NCI-H524 treated with DMSO at 0.1 percent for 48 hours (cell line): ENCODE data around the gene CST3.
"Not testable (repeated sequence)": the region's sequence is repeated elsewhere in the genome, so short reads cannot be mapped to it uniquely, and the experiment has no call there.

Experiments used
- DNase-seq: peaks from one replicate; lab custom pipeline; 2025; lab: John Stamatoyannopoulos, UW

CST3 gene

GRCh38 chr20:23641936-23642751 is 4.4 kb upstream of the CST3 start:
- no peak for DNase-seq

DNA sequence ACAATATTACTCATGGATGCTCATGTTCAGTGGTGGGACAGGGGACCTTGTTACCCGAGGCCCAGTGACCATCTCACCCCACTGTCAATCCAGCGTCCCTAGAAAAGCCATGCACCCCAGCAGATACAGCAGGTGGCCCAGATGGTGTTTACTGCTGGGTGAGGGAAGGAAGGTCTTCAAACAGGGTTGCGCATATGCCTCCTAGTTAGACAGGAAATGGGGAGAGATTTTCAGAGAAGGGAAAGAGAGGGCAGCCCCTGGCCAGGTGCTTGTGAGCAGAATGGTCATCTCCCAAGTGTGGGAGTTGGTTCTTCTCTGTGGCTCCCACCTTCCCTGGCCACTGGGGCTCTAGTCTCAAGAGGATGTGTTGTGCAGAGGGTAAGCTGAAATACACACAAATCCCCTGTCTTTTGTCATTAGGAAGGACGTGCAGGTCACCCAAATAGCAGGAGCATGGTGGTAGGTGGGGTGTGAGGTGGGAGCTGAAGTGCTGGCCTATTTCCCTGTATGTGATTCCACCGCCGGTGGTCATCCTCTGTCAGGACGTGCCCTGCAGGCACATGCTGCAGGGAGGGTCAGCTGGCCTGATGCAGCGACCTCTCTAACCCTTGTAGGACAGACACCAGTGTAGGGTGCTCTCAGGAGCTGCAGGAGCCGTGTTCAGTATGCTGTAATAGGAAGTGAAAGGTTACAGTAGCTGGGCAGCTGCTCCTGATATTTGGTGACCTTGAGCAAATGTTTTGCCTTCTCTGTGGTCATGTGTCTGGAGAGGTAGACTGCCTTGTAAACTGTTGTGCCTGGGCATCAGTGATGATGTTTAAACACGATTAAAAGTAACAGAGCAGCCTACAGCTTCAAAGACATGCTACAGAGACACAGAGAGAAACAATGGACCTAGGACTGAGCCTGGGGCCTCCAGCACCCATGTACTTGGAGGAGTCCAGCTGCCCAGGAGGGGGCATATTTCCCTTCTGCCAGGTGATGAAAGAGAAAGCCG is 3.2 kb upstream of the CST3 start:
- DNase-seq: no peak

DNA sequence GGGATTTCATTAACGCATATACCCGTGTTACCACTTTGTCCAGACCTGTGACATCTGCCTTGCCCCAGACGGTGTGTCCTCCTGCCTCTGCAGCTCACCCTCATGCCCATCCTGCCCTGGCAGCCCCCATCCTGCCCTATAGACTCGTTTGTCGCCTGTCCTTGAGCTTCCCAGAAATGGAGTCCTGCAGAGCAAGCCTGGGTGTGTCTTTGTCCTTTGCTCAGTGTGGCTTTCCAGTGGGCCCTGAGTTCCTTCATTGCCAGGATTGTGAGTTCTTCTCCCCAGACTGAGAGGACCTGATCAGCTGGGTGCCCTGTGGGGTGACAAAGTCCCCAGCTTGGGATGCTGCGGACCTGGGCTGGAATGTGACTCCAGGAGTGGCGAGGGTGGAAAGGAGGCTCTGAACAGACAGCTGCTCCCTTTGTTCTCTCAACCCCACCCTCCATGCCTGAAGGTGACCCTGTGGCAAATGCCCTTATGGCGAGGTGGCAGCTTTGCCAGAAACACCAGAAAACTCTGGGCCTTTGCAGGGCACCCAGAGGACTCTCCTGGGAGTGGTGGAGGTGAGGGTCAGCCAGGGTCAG is 2.4 kb upstream of the CST3 start:
- DNase-seq: no peak

- DNase-seq: no peak
Observed at GRCh38 chr20:23639490-23639958, 1.8 kb upstream of the CST3 start.

DNA sequence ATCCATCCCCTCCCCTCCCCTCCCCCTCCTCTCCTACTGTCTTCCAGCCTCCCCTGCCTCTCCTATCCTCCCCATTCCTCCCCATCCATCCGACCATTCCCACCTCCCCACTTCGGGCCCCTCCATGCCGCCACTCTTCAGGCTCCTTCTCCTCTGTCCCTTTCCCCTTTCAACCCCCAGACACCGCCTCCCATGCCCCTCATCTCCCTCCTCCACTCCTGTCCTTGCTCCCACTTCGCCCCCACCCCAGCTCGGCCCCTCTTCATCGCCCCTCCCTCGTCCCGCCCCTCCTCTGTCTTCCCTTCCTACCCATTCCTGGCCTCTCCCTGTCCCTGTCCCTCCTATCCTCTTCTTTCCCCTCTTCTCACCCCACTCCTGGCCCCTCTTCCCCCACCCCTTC is 554 bp upstream of the CST3 start:
- DNase-seq: no peak

DNA sequence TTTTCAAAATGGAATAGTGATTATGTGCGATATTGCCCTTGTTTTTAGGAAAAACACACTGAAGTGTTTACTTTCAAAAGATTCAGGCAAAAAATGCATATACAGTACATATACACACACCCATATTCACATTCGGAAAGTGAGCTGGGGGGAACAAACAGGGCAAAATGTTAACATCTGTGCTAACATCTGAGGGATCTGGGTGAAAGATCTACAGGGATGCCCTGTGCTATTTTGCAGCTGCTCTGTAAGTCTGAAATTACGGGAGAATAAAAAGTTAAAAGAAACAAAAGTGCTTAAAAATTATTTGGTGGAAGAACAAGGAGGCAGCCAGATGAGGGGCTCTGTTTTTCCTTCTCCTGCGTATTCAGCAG is 860 bp downstream of the CST3 start:
- DNase-seq: no peak

DNA sequence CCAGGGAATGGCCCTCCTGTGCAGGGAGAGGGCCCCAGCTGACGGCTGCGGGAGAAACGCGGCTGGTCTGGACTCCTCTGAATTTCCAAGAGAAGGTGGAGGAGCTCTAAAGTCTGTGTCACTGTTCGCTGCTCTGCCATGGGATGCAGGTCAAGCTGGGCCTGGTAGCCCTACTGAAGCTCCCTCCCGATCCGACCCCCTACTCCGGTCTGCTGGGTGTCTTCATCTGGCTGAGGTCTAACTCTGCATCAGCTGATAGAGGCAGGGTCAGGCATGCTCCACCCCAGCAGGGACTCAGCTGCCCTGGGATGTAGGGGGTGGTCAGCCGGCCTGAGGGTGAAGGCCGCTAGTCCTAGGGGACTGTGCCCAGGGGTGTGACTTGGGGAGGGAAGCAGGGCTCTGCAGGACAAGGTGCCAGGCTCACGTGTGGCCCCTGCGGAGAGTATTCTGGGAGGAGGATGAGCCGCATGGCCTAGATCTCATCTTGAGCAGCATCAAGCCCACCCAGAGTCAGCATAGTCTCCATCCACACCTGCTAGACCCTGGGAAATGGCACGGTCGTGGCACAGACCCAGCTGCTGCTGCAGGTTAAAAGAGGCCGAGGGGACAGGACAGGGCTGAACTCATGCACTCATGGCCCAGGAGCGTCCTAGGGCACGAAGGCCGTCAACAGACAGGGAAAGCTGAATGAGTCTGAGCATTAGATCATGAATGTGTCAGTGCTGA is 1.4 kb downstream of the CST3 start:
- DNase-seq: no peak

GRCh38 chr20:23635768-23636090 is 2.0 kb downstream of the CST3 start:
- DNase-seq: not testable (repeated sequence)

DNA sequence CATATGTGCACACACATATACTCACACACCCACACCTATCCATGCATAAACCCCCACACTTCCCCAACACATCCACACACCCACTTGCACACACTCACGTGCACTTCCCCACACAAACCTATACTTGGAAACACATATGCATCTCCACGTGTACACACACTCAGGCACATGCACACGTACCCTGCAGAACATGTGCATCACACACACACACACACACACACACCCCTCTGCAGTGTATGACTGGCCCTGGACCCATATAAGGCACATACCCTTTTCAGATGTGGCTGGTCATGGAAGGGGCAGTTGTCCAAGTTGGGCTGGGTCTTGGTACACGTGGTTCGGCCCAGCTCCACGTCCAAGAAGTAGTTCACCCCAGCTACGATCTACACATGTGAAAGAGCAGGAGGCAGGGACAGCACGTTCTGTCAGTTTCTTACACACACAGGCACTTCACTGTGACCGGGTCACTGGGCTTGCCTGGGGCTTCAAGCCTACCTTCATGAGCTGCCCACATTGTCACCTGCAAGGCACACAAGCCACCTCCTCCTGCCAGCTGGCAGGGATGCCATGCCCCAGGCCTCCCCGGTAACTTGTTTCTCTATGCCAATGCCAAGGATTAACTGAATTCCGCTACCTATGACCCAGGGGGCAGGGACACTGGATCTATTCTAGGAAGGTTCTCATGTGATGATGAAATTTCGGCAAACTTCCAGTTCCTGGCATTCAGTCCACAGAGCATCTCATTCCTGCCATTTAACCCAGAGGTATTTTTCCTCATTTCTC is 2.6 kb downstream of the CST3 start:
- DNase-seq: no peak

- no peak for DNase-seq
Observed at GRCh38 chr20:23634044-23634801, 3.5 kb downstream of the CST3 start.

DNA sequence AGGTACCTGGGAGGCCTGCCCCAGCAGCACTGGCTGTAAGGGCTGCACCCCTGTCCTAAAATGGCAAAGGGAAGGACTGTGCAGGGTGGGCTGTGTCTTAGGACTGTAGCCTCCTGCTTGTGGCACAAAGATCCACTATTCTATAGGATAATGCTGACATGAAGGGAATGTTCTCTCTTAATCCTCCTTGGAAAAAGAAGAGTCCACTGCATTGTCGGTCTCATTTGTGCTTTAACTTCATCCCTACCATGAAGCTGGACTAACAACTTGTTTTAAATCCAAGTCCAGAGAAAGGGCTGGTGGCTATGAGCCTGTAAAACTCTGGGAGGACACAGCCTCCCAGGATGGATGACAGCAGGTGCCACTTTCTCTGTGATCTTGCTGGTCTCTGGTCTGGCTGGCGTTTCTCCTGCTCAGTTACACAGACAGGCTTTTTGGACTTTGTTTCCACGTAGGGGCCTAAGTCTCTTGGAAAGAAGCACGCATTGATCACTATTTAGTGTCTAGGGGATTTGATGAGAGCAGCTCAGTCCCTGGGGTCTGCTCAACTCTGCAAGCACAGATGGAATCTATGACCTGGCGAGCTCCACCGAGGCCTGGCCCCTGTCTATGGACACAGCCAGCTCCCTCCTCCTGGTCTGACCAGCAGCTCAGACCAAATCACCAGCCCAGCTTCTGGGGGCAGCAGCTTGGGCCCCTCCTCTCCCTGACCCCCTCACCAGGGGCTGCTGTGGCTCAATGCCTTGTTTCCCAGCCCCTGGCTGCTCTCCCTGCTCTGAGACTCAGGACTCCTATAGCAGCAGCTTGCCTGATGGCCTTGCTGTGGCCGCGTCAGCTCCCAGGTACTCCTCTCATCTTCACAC is 4.8 kb downstream of the CST3 start:
- no peak for DNase-seq

DNA sequence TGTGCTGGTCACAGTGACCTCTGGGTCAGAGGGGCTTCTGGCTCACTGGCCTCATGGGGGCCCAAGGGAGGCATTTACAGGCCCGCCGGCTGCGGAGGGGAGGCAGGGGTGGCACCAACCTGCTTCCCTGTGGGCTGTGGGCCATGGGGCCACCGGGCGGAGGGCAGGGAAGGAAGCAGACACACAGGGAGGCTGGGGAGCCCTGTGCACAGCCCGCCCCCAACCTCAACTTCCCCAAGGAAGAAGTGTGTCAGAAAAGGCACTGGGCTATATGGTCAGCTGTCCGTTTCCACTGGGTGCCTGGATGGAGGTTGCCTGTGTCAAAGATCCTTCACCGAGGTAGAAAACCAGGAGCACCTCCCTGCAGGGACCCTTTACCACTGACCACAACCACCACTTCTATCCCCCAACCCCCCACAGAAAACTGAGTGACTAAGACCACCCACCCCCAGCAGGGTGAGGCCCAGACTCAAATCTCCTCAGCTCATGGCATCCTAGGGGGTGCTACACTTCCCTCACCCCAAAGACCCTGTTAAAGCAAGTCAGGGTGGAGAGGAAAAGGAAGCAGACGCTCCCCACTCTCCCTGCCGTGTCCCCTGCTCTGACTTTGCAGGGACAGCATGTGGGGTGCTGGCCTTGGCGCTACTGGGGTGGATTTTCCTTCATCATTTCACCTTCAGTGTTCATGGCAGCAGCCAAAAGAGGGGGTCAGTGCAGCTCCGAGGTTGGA is 5.6 kb downstream of the CST3 start:
- no peak for DNase-seq

GRCh38 chr20:23631226-23631822 is 6.4 kb downstream of the CST3 start:
- DNase-seq: no peak

DNA sequence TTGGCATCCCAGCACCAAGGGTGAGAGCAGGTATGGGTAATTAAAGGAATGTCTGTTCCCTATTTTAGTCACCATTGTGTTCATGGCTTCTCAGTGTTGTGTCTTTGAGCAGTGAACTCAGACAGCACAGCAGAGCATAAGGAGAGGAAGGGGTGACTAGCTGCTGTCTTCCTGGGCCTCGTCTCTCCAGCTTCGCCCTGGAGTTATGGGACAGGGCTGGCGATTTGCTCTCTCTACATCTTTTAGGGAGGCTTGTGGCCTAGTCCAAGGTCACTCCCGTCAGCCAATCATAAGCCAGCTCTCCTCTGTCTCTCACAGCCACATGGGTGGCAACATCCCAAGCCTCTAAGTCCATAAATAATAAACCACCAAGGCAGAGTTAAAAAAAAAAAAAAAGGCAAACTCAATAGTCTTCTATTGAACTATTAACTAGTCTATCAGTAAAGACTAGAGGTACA is 7.3 kb downstream of the CST3 start:
- no peak for DNase-seq

DNA sequence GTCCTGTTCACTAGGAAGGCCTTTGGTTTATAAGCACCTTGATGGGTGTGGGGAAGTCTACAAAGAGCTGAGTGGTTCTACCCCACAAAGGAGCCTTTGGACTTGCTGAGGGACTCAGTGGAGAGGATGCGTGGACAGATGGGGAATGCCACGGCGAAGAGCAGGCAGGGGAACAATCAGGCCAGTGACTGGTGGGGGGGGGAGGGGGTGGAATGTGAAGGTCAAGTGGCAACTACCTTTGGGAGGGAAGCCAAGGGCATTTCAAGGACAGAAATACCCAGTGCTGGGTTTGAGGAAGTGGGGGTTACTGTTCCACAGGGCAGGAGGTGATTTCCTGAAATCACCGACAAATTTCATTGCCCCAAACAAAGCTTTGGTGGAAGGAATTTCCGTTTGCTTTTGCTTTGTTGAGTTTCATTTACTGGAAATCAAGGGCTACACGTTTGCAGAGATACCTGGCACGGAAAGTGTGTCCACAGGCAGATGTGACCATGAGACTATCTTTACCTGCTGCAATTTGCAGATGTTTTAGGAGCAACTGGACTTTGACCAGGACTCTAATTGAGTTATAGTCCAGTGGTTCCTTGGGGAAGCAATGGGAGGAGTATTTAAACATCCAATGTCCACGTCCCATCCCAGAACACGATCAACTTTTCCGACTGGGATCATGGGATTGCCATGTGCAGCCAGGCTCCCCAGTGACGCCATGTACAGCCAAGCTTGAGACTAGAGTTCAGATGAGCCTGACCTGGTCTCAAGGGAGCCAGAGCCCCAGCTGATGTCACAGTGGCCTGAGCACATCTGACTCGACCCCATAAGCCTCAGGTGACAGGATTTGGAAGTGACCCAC is 8.0 kb downstream of the CST3 start:
- DNase-seq: no peak

DNA sequence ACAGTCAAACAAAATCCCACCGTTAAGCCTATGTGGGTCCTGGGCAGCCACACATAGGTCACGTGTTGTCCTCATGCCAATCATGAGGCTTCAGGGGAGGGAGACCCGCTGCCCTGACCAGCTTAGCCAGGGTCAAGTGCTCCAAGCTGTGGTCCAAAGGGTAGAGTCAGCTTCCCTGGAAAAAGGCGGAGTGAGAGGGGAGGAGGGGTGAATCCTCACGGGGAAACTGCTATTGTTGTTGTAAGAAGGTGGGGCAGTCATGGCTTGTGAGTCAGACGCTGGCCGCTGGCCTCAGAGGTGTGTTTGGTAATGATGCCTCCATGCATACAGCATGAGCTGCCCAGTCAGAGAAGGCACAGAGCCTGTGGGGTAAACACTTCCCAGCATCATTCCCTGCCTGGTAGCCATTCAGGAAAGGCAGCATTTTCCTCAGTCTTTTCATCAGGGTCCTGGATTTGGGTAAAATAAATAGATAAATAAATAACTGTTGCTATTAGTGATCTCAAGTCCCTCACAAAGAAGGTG is 8.7 kb downstream of the CST3 start:
- DNase-seq: no peak

DNA sequence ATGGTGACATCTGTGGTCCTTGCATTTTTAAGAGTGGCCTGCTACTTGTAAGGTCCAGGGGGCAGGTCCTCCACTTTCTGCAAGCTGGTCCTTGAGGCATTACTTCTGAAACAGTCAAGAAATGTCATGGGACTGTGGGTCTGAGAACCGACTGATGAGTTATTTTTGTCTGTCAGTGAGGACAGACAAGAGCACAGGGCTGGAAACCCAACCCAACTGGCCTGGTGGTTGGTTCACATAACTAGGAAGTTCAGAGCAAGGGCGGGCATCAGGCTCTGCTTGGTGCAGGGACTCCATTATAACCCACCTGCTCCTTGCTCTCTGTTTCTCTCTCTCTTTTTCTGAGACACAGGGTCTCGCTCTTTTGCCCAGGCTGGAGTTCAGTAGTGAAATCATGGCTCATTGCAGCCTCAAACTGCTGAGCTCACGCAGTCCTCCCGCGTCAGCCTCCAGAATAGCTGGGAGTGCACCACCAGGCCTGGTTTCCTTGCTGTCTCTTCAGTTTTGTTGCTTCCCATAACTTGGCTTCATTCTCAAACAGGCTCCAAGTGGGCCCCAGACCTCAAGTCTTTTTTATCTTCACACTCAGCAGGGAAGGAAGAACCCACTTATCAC is 9.2 kb downstream of the CST3 start:
- DNase-seq: no peak
